Measurements from ENCODE around the gene CRHR1.

The CRHR1 gene

DNA sequence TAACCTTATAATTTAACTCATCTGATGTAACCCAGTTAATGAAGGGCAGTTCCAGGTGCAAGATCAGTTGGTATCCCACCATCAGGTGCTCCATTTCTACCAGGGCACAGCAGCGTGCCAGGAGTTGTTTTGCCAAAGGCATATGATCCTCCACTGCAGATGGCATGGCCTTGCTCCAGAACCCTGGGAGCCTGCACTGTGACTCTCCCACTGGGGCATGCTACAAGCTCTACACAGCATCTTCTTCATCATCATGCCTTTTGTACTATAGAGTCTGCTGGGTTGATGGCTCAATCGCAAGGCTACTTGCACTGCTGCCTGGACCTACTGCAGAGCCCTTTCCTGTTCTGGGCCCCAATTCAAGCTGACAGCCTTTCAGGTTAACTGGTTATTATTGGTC is 98.9 kb downstream of the CRHR1 start:
- peaks cover 2% of the 10 kb centered on the region for H3K27me3 ChIP-seq (ENCODE audit: insufficient read depth, poor library complexity, severe bottlenecking)
- no peak overlapping the region for H3K4me3 ChIP-seq (replicated peaks; ENCODE audit: insufficient read depth, low read length)
- no peak overlapping the region for H3K27ac ChIP-seq (replicated peaks)
- TF ChIP-seq POLR2AphosphoS5 (IDR thresholded peaks at IDR 0.05; ENCODE audit: low read depth) = no peak
- TF ChIP-seq GABPA (IDR thresholded peaks at IDR 0.05; ENCODE audit: low read depth) = no peak
- TF ChIP-seq CTCF (IDR thresholded peaks at IDR 0.05; ENCODE audit: insufficient read depth, low read length) = no peak
- no peak for TF ChIP-seq REST (IDR thresholded peaks at IDR 0.05; ENCODE audit: insufficient replicate concordance, low read depth)
- TF ChIP-seq SPI1 (IDR thresholded peaks at IDR 0.05; ENCODE audit: borderline replicate concordance, low read depth) = no peak
- no peak for DNase-seq (ENCODE audit: low read depth in 1 of 2, low spot score in 1 of 2)

Measured in HL-60 (cell line).